HG02970 (cell line): ENCODE data around the gene TBC1D22A.

Experiments
- ATAC-seq: cut with Tn5 transposase; IDR thresholded peaks from one replicate; pipeline ENCODE4 v1.9.1; 2021; ENCODE audit warnings: mild to moderate bottlenecking, moderate library complexity, moderate number of reproducible peaks; ENCODE audit not compliant: unreplicated experiment, low FRiP score

TBC1D22A gene

GRCh38 chr22:46829117-46829891 is 66.9 kb downstream of the TBC1D22A start:
- ATAC-seq, result no peak

- ATAC-seq, result no peak
These were observed 67.7 kb downstream of the TBC1D22A start for GRCh38 chr22:46829941-46830715.

- ATAC-seq, result no peak
These were observed 68.4 kb downstream of the TBC1D22A start for GRCh38 chr22:46830841-46831240.

- ATAC-seq, result no peak
These were observed 70.8 kb downstream of the TBC1D22A start for GRCh38 chr22:46833228-46833627.

GRCh38 chr22:46834021-46834737 is 71.7 kb downstream of the TBC1D22A start:
- ATAC-seq, result no peak

GRCh38 chr22:46835288-46835687 is 72.8 kb downstream of the TBC1D22A start:
- ATAC-seq, result no peak

GRCh38 chr22:46835693-46836092 is 73.2 kb downstream of the TBC1D22A start:
- no peak for ATAC-seq

GRCh38 chr22:46841522-46841921 is 79.1 kb downstream of the TBC1D22A start:
- no peak for ATAC-seq

- ATAC-seq, result no peak
These were observed 80.2 kb downstream of the TBC1D22A start for GRCh38 chr22:46842606-46843005.

- ATAC-seq, result no peak
These were observed 81.4 kb downstream of the TBC1D22A start for GRCh38 chr22:46843821-46844255.

- no peak for ATAC-seq
These were observed 82.3 kb downstream of the TBC1D22A start for GRCh38 chr22:46844606-46845210.

- ATAC-seq, result no peak
These were observed 83.1 kb downstream of the TBC1D22A start for GRCh38 chr22:46845296-46846149.

GRCh38 chr22:46846150-46846831 is 83.8 kb downstream of the TBC1D22A start:
- no peak for ATAC-seq

GRCh38 chr22:46846832-46847355 is 84.4 kb downstream of the TBC1D22A start:
- ATAC-seq, result no peak

- ATAC-seq, result no peak
These were observed 85.7 kb downstream of the TBC1D22A start for GRCh38 chr22:46848197-46848596.

GRCh38 chr22:46849101-46849500 is 86.7 kb downstream of the TBC1D22A start:
- ATAC-seq, result no peak

GRCh38 chr22:46849951-46850350 is 87.5 kb downstream of the TBC1D22A start:
- ATAC-seq, result no peak

- no peak for ATAC-seq
These were observed 88.9 kb downstream of the TBC1D22A start for GRCh38 chr22:46851311-46851710.

- no peak for ATAC-seq
These were observed 89.5 kb downstream of the TBC1D22A start for GRCh38 chr22:46851941-46852340.
